ENCODE measurements around the gene FAM53B.

FAM53B gene

GRCh38 chr10:124746992-124747391 lies 2.8 kb upstream of the FAM53B start:
- TF ChIP-seq GATA3 (IDR thresholded peaks at IDR 0.05; ENCODE audit: low read depth, low read length) (no peak), GATA2 (IDR thresholded peaks at IDR 0.05; ENCODE audit: low read depth, low read length) (no peak)

GRCh38 chr10:124745673-124746072 lies 1.5 kb upstream of the FAM53B start:
- TF ChIP-seq GATA2 (IDR thresholded peaks at IDR 0.05; ENCODE audit: low read depth, low read length) (no peak), GATA3 (IDR thresholded peaks at IDR 0.05; ENCODE audit: low read depth, low read length) (no peak)

GRCh38 chr10:124745252-124745651 lies 1.1 kb upstream of the FAM53B start:
- TF ChIP-seq GATA3 (IDR thresholded peaks at IDR 0.05; ENCODE audit: low read depth, low read length) (no peak), GATA2 (IDR thresholded peaks at IDR 0.05; ENCODE audit: low read depth, low read length) (no peak)

DNA sequence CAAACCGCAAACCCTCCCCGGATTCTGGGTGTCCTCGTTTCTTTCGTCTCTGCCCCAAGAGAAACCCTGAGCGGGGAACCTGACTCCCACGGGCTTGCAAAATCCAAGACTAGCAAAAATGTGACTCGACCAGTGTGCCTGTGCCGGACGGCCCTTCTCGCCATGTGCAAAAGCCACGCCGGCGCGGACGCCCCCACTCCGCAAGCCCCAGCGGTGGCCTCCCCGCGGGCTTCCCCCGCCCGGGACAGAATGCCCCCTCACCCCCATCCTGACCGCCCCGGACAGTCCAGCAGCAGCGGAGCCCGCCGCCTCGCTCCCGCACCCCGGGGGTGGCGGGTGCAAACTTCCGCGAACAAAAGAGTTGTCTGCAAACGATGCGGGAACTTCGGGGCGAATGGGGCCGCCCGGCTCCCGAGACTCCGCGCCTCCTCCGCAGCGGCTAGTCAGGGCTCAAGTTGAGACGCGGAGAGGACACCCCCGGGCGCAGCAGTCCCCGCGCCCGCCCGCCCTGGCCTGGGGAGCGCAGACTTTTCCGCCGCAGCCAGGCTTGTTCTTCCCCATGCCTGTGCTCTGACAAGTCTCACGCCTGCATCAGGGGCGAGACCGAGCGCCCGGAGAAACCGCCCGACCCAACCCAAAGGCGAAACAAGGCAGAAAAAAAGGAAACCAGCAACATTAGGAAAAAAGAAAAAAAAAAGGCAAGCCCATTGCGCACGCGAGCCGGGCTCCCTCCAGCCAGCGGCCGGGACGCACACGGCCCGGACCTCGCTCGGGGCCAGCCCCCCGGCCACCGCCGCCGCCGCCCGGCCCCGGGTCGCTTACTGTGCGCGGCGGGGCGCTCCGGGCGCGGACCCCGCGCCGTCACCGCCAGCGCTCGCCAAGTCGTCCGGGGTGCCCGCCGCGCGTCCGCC lies 732 bp downstream of the FAM53B start:
- no peak for TF ChIP-seq GATA3 (IDR thresholded peaks at IDR 0.05; ENCODE audit: low read depth, low read length)

DNA sequence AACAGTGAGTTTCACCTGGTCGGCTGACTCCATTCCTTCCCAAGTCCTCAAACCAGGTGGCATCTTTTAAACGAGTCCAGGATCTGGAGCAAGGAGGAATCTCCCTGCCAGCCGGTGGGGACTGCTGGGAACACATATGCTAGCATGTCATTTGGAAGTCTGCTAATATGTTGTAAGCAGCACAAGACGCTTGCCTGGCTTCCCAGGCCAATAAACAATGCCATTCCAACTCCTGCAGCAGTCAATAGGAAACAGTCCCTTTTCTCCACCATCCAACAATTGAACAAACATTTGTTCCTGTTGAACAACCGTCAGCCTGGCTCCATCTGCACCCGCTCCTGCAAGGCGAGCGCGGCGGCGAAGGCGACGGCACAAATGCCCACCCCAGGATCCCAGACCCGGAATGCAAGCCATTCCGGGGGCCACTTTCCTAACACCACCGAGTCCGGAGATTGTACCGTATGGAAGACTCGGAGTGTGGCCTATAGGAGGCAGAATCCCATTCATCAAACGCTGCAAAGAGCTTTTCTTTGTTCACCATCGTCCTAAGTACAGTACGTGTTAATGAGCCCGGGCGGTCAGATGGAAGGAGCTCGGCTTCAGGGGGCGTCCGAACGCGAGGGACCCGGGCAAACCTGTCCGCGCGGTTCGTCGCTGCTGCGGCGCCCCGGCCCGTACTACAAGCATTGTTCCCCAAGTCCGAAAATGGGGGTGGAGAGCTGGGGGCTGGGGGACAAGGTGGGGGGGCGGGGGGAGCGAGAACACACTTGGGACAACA lies 1.6 kb downstream of the FAM53B start:
- TF ChIP-seq GATA3 (IDR thresholded peaks at IDR 0.05; ENCODE audit: low read depth, low read length) (no peak), GATA2 (IDR thresholded peaks at IDR 0.05; ENCODE audit: low read depth, low read length) (no peak)

DNA sequence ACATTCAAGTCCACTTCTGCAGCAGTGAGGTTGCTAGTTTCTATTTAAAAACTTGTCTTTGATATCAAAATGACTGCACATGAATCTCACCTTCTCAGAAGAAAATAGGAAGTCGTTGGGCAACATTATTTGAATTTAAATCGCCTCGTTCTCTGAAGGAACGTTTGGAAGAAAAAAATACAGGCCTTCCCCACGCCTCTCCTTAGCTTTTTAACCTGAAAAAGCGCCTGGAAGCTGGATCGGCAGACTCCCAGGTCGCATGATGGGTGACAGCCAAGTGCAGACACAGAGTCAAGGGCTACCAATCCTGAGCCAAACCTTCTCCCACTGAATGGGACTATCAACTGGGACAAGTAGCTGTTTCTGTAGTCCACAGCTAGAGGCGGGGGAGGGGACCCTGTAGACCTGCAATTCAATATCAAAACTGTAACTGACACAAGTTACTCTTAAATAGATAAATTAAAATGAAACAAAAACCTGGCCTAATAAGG lies 2.2 kb downstream of the FAM53B start:
- no peak for TF ChIP-seq GATA2 (IDR thresholded peaks at IDR 0.05; ENCODE audit: low read depth, low read length)
- TF ChIP-seq GATA3 (IDR thresholded peaks at IDR 0.05; ENCODE audit: low read depth, low read length): no peak

DNA sequence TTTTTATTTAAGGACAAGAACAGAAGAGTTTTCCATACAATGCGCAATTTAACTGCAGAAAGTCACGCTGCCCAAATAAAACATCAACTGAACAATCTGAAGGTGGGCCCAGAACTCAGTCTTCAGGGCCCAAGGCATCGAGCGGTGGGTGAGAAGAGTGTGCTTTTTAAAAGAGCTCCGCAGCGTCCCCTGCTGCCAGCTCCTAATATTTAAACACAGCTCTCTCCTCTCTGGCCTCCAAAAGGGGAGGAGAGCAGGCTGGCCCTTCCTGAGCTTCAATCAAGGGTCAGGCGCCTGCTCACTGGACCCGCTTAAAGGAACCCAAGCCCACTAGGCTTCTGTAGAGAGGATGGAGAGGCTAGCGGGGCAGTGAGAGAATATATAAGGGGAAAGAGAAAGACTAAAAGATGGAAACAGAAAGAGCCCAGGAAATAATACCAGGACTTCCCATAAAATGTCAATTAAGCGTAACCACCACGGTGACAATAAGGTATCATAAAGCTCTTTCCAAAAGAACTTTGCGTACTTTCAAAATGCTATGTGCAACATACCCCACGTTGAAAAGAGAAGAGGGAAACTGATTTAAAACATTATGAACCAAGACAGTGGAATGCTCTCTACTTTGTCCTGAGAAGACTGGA lies 2.8 kb downstream of the FAM53B start:
- TF ChIP-seq GATA2 (IDR thresholded peaks at IDR 0.05; ENCODE audit: low read depth, low read length): no peak

- TF ChIP-seq GATA3 (IDR thresholded peaks at IDR 0.05; ENCODE audit: low read depth, low read length): no peak
- no peak for TF ChIP-seq GATA2 (IDR thresholded peaks at IDR 0.05; ENCODE audit: low read depth, low read length)
These were observed 3.6 kb downstream of the FAM53B start for GRCh38 chr10:124740369-124741280.

GRCh38 chr10:124739986-124740368 lies 4.2 kb downstream of the FAM53B start:
- TF ChIP-seq GATA2 (IDR thresholded peaks at IDR 0.05; ENCODE audit: low read depth, low read length) (no peak), GATA3 (IDR thresholded peaks at IDR 0.05; ENCODE audit: low read depth, low read length) (no peak)

DNA sequence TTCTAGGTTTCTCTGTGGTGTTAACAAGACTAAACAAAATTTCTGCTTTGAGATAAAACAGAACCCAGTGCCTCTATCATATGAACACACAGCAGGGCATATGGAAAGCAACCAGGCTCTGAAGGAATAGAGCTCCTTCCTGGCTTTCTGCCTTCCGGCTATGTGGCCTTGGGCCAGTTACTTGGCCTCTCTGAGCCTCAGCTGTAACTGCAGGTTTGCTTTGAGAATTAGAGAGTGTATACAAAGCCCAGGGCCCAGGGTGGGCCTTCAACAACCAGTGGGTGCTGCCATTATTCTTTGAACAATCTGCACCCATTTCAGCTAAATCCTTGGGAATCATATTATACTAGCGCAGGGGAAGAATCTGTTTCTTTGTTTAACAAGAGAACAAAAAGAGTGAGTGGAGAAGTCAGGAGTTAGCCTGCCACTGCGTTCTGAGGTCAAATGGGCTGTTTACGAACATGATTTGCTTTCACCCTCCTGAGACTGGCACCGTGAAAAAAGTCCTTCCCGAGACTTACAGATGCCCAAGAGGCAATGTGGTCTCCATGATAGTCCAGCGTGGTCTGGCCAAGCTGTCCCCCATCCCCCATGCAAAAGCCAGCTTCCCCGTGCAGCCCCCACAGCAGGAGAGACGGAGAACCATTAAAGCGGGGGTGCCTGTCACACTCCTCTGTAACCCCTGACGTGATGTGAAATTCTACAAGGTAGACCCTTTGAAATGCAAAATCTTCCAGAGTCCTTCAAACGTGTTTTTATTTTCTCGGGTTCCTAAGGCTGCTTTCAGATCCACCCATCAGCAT lies 4.9 kb downstream of the FAM53B start:
- TF ChIP-seq GATA2 (IDR thresholded peaks at IDR 0.05; ENCODE audit: low read depth, low read length) (no peak), GATA3 (IDR thresholded peaks at IDR 0.05; ENCODE audit: low read depth, low read length) (no peak)

DNA sequence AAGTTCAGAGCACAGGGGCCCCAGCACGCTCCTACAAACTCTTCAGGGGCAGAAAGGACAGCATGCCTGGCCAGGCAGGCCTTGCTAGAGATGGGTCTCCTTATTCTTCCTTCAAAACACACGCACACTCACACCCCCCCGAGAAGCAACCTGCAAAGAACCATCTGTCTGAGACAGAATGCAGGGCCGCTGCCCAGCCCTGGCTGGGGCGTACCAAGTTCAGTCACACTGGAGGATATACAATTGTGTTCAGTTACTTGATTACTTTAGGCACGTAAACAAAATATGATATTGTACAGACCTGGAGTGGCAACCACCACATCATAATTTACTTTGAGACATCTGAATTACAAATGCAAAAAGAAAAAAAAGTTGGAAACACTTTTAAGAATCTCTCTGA lies 5.7 kb downstream of the FAM53B start:
- TF ChIP-seq GATA3 (IDR thresholded peaks at IDR 0.05; ENCODE audit: low read depth, low read length): no peak
- no peak for TF ChIP-seq GATA2 (IDR thresholded peaks at IDR 0.05; ENCODE audit: low read depth, low read length)

DNA sequence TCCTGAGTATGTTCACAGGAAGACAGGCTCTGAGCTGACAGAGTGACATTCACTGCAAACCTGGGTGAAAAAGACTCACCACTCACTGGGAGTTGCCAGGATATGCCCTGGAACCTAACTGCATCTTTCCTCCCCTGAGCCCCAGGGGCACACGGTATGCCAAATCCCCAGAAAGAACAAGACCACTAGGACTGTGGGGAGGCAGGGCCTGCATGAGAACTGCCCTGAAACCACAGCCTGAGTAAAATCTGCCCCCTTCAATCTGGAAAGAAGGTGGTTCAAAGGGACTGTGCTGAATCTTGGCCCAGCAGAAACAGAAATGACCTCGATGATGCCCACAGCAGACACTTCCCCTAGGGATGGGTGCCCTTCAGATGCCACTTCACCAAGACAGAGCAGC lies 6.5 kb downstream of the FAM53B start:
- TF ChIP-seq GATA2 (IDR thresholded peaks at IDR 0.05; ENCODE audit: low read depth, low read length) (no peak), GATA3 (IDR thresholded peaks at IDR 0.05; ENCODE audit: low read depth, low read length) (no peak)

DNA sequence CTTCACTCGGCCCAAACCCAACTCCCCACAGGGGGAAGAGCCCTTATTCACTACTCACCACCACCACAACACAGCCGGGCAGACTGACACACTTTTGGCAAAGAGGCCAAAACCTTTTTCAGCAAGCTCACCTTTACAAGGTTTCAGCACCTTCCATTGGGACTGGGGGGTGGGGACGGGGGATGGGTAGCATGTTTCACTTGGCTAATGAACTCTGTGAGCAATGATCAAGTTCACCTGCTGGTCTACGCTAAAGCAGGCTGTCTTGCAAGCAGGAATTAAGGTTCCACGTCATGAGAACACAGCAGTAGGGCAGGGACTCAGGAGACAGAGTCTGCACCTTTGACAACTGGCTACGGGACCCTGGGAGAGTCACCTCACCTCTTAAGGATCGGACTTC lies 7.0 kb downstream of the FAM53B start:
- TF ChIP-seq GATA3 (IDR thresholded peaks at IDR 0.05; ENCODE audit: low read depth, low read length) (no peak), GATA2 (IDR thresholded peaks at IDR 0.05; ENCODE audit: low read depth, low read length) (no peak)

Measured in SH-SY5Y (cell line).